IMR-90 (cell line): ENCODE measurements around the gene CDHR2. TPM values are rescaled to one million over a fixed set of nuclear protein-coding genes. Genes with fewer than 3 reads are reported as not detected.

ENCODE experiments used
- ATAC-seq: fragments of 200-7000 bp; cut with Tn5 transposase; 2 replicates; pipeline ENCODE4 v1.9.1; 2020; ENCODE audit warnings: low read depth, mild to moderate bottlenecking, moderate library complexity
- BruUV-seq: library from RNA; stranded (reverse); fragments of 400-500 nt; replicated peaks from 2 replicates; lab custom pipeline; 2021; lab: Mats Ljungman, UMichigan
- CTCF ChIA-PET: fragments of 300-600 bp; formaldehyde crosslinking; extraction: SDS; loops from one replicate; lab custom pipeline; 2021; ENCODE audit warnings: antibody characterized with exemption; lab: Yijun Ruan, JAX
- POLR2A ChIA-PET: fragments of 300-600 bp; sonication (Branson Sonifier 250); formaldehyde crosslinking; loops from one replicate; lab custom pipeline; 2022; ENCODE audit warnings: antibody characterized with exemption; ENCODE audit not compliant: unreplicated experiment; lab: Charles Lee
- DNase-seq: peaks from one replicate; pipeline ENCODE4 v3.0.0; 2013
- H2AFZ ChIP-seq: replicated peaks from 2 replicates; pipeline ENCODE3; 2013; ENCODE audit warnings: low read length, mild to moderate bottlenecking; ENCODE audit not compliant: poor library complexity
- H2AK5ac ChIP-seq: 2 replicates; pipeline ENCODE4 v1.6.1; 2013; ENCODE audit warnings: low read depth, low read length, inconsistent platforms
- H2AK9ac ChIP-seq: replicated peaks from 2 replicates; pipeline ENCODE3; 2013; ENCODE audit warnings: mild to moderate bottlenecking, low read depth, low read length, moderate library complexity; ENCODE audit not compliant: poor library complexity
- H2BK120ac ChIP-seq: 2 replicates; pipeline ENCODE4 v1.6.1; 2013; ENCODE audit warnings: low read depth, low read length, inconsistent platforms
- H2BK15ac ChIP-seq: 3 replicates; pipeline ENCODE4 v1.6.1; 2013; ENCODE audit warnings: low read depth, low read length, inconsistent platforms
- H2BK20ac ChIP-seq: 2 replicates; pipeline ENCODE4 v1.6.1; 2013; ENCODE audit warnings: low read depth, mild to moderate bottlenecking, inconsistent platforms, low read length, moderate library complexity
- H2BK5ac ChIP-seq: 2 replicates; pipeline ENCODE4 v1.6.1; 2013; ENCODE audit warnings: mild to moderate bottlenecking, low read depth, low read length, inconsistent platforms; ENCODE audit not compliant: poor library complexity, severe bottlenecking
- H3K14ac ChIP-seq: replicated peaks from 2 replicates; pipeline ENCODE4 v1.6.1; 2013; ENCODE audit warnings: low read depth, low read length, inconsistent platforms
- H3K18ac ChIP-seq: 2 replicates; pipeline ENCODE4 v1.6.1; 2013; ENCODE audit warnings: low read depth, low read length, control low read depth
- H3K23ac ChIP-seq: 2 replicates; pipeline ENCODE4 v1.6.1; 2013; ENCODE audit warnings: low read depth, low read length, inconsistent platforms
- H3K27ac ChIP-seq: 2 replicates; pipeline ENCODE4 v1.5.1; 2013; ENCODE audit warnings: mild to moderate bottlenecking, control low read depth, low read length; ENCODE audit not compliant: insufficient read depth
- H3K27me3 ChIP-seq: 2 replicates; pipeline ENCODE4 v1.6.1; 2013; ENCODE audit warnings: low read length; ENCODE audit not compliant: control insufficient read depth, insufficient read depth
- H3K36me3 ChIP-seq: 2 replicates; pipeline ENCODE4 v1.6.1; 2013; ENCODE audit warnings: low read length, mixed read lengths; ENCODE audit not compliant: control insufficient read depth, insufficient read depth
- H3K4ac ChIP-seq: 2 replicates; pipeline ENCODE4 v1.6.1; 2013; ENCODE audit warnings: low read depth, low read length, inconsistent platforms
- H3K4me1 ChIP-seq: 2 replicates; pipeline ENCODE4 v1.6.1; 2013; ENCODE audit warnings: low read length, mixed read lengths; ENCODE audit not compliant: control insufficient read depth, insufficient read depth
- H3K4me2 ChIP-seq: 2 replicates; pipeline ENCODE4 v1.6.1; 2013; ENCODE audit warnings: low read depth, mild to moderate bottlenecking, control low read depth, low read length, moderate library complexity
- H3K4me3 ChIP-seq: 2 replicates; pipeline ENCODE4 v1.5.1; 2013; ENCODE audit warnings: low read depth, mild to moderate bottlenecking, control low read depth, low read length, moderate library complexity; ENCODE audit not compliant: insufficient read depth
- H3K56ac ChIP-seq: 2 replicates; pipeline ENCODE4 v1.6.1; 2013; ENCODE audit warnings: low read length, inconsistent platforms; ENCODE audit not compliant: insufficient read depth; ENCODE audit errors: extremely low read depth
- H3K79me1 ChIP-seq, 2 experiments: 2 replicates each; pipeline ENCODE4 v1.6.1; 2013; ENCODE audit warnings: low read length in 2 of 2, inconsistent platforms in 1 of 2, low read depth in 1 of 2
- H3K9ac ChIP-seq: 2 replicates; pipeline ENCODE4 v1.6.1; 2013; ENCODE audit warnings: low read depth, low read length, control low read depth
- H3K9me1 ChIP-seq: 2 replicates; pipeline ENCODE4 v1.6.1; 2013; ENCODE audit warnings: low read length, inconsistent platforms; ENCODE audit not compliant: insufficient read depth
- H3K9me3 ChIP-seq: 2 replicates; pipeline ENCODE4 v1.6.1; 2013; ENCODE audit warnings: low read length; ENCODE audit not compliant: control insufficient read depth, insufficient read depth
- H4K20me1 ChIP-seq: 2 replicates; pipeline ENCODE4 v1.6.1; 2013; ENCODE audit warnings: low read length, inconsistent platforms; ENCODE audit not compliant: insufficient read depth
- H4K5ac ChIP-seq: 2 replicates; pipeline ENCODE4 v1.6.1; 2013; ENCODE audit warnings: mild to moderate bottlenecking, low read depth, low read length, control low read depth
- H4K8ac ChIP-seq, 2 experiments: 2 replicates each; pipeline ENCODE4 v1.6.1; 2013; ENCODE audit warnings: low read depth in 2 of 2, low read length in 2 of 2, control low read depth in 1 of 2, inconsistent platforms in 1 of 2
- H4K91ac ChIP-seq: 2 replicates; pipeline ENCODE4 v1.6.1; 2013; ENCODE audit warnings: low read depth, low read length, inconsistent platforms; ENCODE audit not compliant: insufficient read depth
- FOS ChIP-seq: fragments of 150-350 bp; IDR thresholded peaks from 2 replicates; pipeline ENCODE4 v1.6.1; 2016; ENCODE audit warnings: low read depth, low read length
- WGBS, 2 experiments: methylation state at CpG; one replicate each; pipeline versions ENCODE4 v1.1.5 to v1.1.7; 2013; ENCODE audit warnings: missing lambda C conversion rate in 2 of 2; ENCODE audit not compliant: insufficient read length in 1 of 2; ENCODE audit errors: extremely low coverage in 2 of 2; 5-methylcytosine and 5-hydroxymethylcytosine counted together
- dilution Hi-C: fragments of 300-500 bp; cut with HindIII; formaldehyde crosslinking; loops from one replicate; pipeline ENCODE4 v1.14.3; 2018; ENCODE audit warnings: low sequenced_read_pairs; ENCODE audit not compliant: unreplicated experiment
- in situ Hi-C: fragments of 300-500 bp; cut with MboI; formaldehyde crosslinking; loops from 3 replicates; pipeline ENCODE4 v1.14.3; 2019; ENCODE audit warnings: low sequenced_read_pairs, inconsistent platforms, mixed read lengths
- intact Hi-C: fragments of 100-400 bp; cut with micrococcal nuclease; formaldehyde crosslinking; loops from 2 replicates; pipeline ENCODE4 v1.10.0; 2022
- polyA plus RNA-seq, 3 experiments: library from polyadenylated mRNA; depleted of rRNA; stranded (reverse); fragments of >200 nt; gene quantifications; 2 replicates each; pipeline ENCODE4 v1.2.3, GENCODE V29; 2012; ENCODE audit warnings: low replicate concordance in 1 of 3
- total RNA-seq: library from RNA; depleted of rRNA; stranded (reverse); fragments of >200 nt; gene quantifications from 2 replicates; pipeline ENCODE4 v1.2.3, GENCODE V29; 2012

CDHR2 gene
- total and polyA plus RNA-seq, 2 of the 4 experiments (the other 2 are of a cell fraction), result not detected

DNA sequence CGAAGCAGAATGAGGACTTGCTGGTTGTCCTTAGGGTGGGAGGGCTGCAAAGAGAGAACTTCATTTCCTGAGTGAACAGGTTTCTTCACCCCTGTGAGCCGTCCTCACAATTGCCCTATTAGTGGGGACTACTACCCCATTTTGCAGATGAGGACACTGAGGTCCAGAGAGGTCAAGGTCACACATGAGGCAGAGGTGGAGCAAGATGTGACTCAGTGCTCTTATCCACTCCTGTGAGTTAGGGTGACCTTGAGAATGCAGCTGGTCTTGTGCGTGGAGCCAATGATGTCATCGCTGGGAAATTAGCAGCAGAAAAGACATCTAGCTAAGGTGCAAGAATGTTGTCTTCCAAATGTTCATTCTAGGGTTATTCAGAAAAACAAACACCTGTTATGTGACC is 33.9 kb downstream of the CDHR2 start:
- Histone ChIP-seq H3K79me1 (no peaks in the 10 kb centered on the region; a peak in 1 of 4 replicates), H3K4me1 (peaks cover 7% of the 10 kb centered on the region), H2BK5ac (no peak overlapping the region), H3K9me3 (peaks cover 9% of the 10 kb centered on the region; the same call in 1 of the 2 replicates), H4K91ac (no peak overlapping the region), H2BK20ac (no peak overlapping the region), H3K9me1 (peaks cover 10% of the 10 kb centered on the region), H2AK5ac (no peak overlapping the region), H3K4me3 (no peak overlapping the region), H3K27me3 (no peaks in the 10 kb centered on the region; the same call in 1 of the 2 replicates), H3K4me2 (no peak overlapping the region), H4K8ac (no peak overlapping the region), H3K23ac (no peak overlapping the region), H3K4ac (no peak overlapping the region), H3K56ac (no peak overlapping the region), H4K20me1 (no peaks in the 10 kb centered on the region), H3K27ac (no peak overlapping the region), H3K36me3 (no peaks in the 10 kb centered on the region), H2BK15ac (no peak overlapping the region), H2AFZ (no peak overlapping the region), H3K18ac (no peak overlapping the region), H3K9ac (no peak overlapping the region), H3K14ac (no peak overlapping the region), H2BK120ac (no peak overlapping the region), H2AK9ac (no peak overlapping the region), H4K5ac (no peak overlapping the region)
- TF ChIP-seq FOS, result no peak
- CTCF ChIA-PET, result no interaction called here
- DNase-seq (peak; percentile 31), ATAC-seq (no peak)
- POLR2A ChIA-PET, result no interaction called here
- intact Hi-C loops, result no loop called here
- BruUV-seq, result no TSS peak
- in situ Hi-C loops, result no loop called here
- WGBS, 2 experiments, result 100% methylated on average over 1 of the region's 4 CpGs; no CpG with 5 or more reads in 1 of the 2 experiments
- dilution Hi-C loops, result no loop called here
